ENCODE results near the gene ACSBG1.

DNA sequence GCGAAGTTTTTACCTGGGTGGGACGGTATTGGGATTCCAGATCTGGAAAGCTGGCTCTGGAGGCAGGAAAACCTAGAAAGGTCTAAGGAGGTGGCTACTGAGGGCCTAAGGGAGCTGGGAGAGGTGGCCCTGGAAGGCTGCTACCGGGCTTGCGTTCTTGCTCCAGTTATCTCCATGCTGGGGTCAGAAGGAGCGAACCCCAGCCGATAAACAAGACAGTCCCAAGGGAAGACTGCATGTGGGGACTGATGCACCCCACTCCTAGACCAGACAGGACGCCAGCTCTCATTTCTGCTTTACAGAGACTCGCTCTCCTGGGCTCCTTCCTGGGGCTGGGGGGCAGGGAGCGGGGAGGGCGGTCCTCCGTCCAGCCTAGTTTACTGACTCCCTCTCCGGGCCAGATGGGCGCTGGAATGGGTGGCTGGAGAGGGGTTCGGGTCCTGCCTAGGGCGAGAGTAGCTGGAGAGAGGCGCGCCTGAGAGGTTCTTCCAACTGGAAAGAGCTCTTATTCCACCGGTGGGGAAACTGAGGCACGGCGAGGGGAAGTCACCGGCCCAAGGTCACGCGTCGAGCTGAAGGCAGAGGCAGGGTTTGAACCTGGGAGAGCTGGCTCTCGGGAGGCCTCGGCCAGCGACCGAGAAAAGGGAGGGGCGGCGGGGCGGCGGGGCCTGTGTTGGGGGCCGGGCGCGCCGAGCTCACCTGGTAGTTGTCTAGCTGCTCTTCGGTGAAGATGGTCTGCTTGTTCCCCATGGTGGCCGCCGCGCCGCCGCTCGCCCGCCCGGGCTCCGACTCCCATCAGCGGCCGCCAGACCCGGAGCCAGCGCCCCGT, 103.7 kb downstream of the ACSBG1 start:
- TF ChIP-seq POLR2A (IDR thresholded peaks at IDR 0.05) (no peak), POLR2AphosphoS5 (IDR thresholded peaks at IDR 0.05; ENCODE audit: insufficient read depth in 1 of 2, low read depth in 1 of 2) (no peak)
- TF ChIP-seq, protein P1, sequence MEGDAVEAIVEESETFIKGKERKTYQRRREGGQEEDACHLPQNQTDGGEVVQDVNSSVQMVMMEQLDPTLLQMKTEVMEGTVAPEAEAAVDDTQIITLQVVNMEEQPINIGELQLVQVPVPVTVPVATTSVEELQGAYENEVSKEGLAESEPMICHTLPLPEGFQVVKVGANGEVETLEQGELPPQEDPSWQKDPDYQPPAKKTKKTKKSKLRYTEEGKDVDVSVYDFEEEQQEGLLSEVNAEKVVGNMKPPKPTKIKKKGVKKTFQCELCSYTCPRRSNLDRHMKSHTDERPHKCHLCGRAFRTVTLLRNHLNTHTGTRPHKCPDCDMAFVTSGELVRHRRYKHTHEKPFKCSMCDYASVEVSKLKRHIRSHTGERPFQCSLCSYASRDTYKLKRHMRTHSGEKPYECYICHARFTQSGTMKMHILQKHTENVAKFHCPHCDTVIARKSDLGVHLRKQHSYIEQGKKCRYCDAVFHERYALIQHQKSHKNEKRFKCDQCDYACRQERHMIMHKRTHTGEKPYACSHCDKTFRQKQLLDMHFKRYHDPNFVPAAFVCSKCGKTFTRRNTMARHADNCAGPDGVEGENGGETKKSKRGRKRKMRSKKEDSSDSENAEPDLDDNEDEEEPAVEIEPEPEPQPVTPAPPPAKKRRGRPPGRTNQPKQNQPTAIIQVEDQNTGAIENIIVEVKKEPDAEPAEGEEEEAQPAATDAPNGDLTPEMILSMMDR (IDR thresholded peaks at IDR 0.05), result no peak

Measured in vagina (tissue), 2 donors.